SU-DHL-6 (cell line): ENCODE data around the gene SLC12A7.
A peak's percentile ranks its signal among the peaks of the same experiment; 100 is the strongest.

Experiments
- H2AFZ ChIP-seq: fragments of 200-600 bp; sonication (generic); 2 replicates; pipeline ENCODE4 v1.6.1; 2014; ENCODE audit warnings: low read depth, mild to moderate bottlenecking, moderate library complexity, mixed read lengths, antibody characterized with exemption, low read length; ENCODE audit not compliant: severe bottlenecking
- H3F3A ChIP-seq: fragments of 200-600 bp; shearing (Covaris generic); 2 replicates; pipeline ENCODE4 v1.6.0; 2016; ENCODE audit warnings: antibody characterized with exemption, mild to moderate bottlenecking; ENCODE audit not compliant: insufficient read depth
- H3K27ac ChIP-seq: fragments of 200-600 bp; sonication (generic); 2 replicates; pipeline ENCODE4 v1.5.1; 2016; ENCODE audit warnings: low read depth, mild to moderate bottlenecking, low read length, moderate library complexity, mixed read lengths
- H3K27me3 ChIP-seq: fragments of 200-600 bp; sonication (generic), shearing (Covaris generic); 2 replicates; pipeline ENCODE4 v1.6.0; 2014; ENCODE audit warnings: mild to moderate bottlenecking, low read length
- H3K36me3 ChIP-seq: fragments of 200-600 bp; sonication (generic); 2 replicates; pipeline ENCODE4 v1.6.1; 2014; ENCODE audit warnings: mild to moderate bottlenecking, low read length, mixed read lengths
- H3K4me2 ChIP-seq: fragments of 300-600, 200-600 bp; shearing (Covaris generic), sonication (generic); 2 replicates; pipeline ENCODE4 v1.6.0; 2014; ENCODE audit warnings: low read length, low read depth, mild to moderate bottlenecking; ENCODE audit not compliant: poor library complexity, severe bottlenecking
- H3K4me3 ChIP-seq: fragments of 200-600 bp; sonication (generic); 2 replicates; pipeline ENCODE4 v1.5.1; 2014; ENCODE audit warnings: antibody characterized with exemption, low read length, mild to moderate bottlenecking, mixed read lengths; ENCODE audit not compliant: insufficient read depth, poor library complexity, severe bottlenecking
- H3K79me2 ChIP-seq: fragments of 200-600 bp; sonication (generic); 2 replicates; pipeline ENCODE4 v1.6.1; 2014; ENCODE audit warnings: mild to moderate bottlenecking, low read length, moderate library complexity; ENCODE audit not compliant: insufficient read depth
- H3K9ac ChIP-seq: fragments of 200-600 bp; sonication (generic); 2 replicates; pipeline ENCODE4 v1.7.0; 2014; ENCODE audit warnings: mild to moderate bottlenecking, low read length
- H3K9me2 ChIP-seq: fragments of 200-600 bp; sonication (generic); replicated peaks from 2 replicates; pipeline ENCODE4 v1.6.1; 2014; ENCODE audit warnings: low read length; ENCODE audit not compliant: insufficient read depth
- H3K9me3 ChIP-seq: fragments of 200-600 bp; sonication (generic); 2 replicates; pipeline ENCODE4 v1.6.1; 2014; ENCODE audit warnings: low read length, mixed read lengths; ENCODE audit not compliant: insufficient read depth
- H4K20me1 ChIP-seq: fragments of 200-600 bp; sonication (generic); 2 replicates; pipeline ENCODE4 v1.6.1; 2014; ENCODE audit warnings: low read depth, mild to moderate bottlenecking, antibody characterized with exemption, low read length, moderate library complexity, mixed read lengths
- EZH2phosphoT487 ChIP-seq: fragments of 200-600 bp; sonication (generic), shearing (Covaris generic); conservative IDR thresholded peaks from 2 replicates; pipeline ENCODE4 v1.6.1; 2018; ENCODE audit warnings: mild to moderate bottlenecking, antibody characterized with exemption, low read length, moderate library complexity, mixed read lengths
- TF ChIP-seq, protein P1 (sequence below): fragments of 200-600 bp; sonication (generic); IDR thresholded peaks from one replicate; pipeline ENCODE4 v1.5.1; 2017; ENCODE audit warnings: antibody characterized with exemption, mild to moderate bottlenecking, low read length, moderate library complexity; ENCODE audit not compliant: insufficient read depth, poor library complexity, severe bottlenecking

The SLC12A7 gene

DNA sequence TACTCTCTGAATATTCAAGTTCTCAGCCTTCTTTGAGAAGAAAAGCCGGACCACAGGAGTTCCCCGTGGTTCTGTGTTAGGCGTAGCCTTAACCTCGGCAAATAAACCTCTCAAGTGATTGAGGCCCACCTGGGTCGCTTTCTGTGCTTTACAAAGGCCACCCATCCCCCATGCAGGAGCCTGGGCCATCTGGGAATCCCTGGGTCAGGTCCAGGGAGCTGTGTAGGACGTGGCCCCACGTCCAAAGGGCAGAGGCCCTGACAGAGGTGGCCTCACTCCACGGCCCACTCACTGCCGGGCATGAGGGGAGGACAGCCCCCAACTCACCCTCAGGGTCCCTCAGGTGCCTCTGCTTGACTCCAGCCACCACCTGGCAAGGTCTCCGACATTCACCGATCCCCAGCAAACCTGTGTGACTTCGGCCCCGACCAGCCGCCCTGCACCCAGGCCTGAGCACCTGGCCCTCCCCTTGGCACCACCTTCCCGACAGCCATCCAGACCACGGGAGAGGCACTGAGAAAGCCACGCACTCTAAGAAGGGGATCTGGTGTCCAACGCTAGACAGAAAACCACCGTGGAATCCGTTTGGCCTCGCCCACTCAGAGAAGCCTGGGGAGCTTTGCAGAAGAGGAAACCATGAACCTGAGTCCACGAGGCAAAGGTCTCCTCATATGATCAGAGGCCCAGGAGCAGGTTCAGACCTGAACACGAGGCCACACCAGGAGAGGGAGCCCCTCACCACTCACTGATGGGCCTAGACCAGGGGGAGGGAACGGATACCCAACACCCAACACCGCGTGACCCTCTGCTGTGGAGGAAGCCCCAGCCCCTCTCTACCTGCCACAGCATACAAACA lies 4.5 kb downstream of the SLC12A7 start:
- Histone ChIP-seq H3F3A (no peaks in the 10 kb centered on the region), H3K4me2 (no peak overlapping the region), H3K9me3 (no peaks in the 10 kb centered on the region), H3K36me3 (no peaks in the 10 kb centered on the region), H3K4me3 (no peak overlapping the region), H3K27ac (no peak overlapping the region), H3K79me2 (no peaks in the 10 kb centered on the region), H4K20me1 (no peaks in the 10 kb centered on the region), H3K9ac (no peak overlapping the region), H3K27me3 (no peaks in the 10 kb centered on the region), H2AFZ (no peak overlapping the region), H3K9me2 (no peaks in the 10 kb centered on the region)
- TF ChIP-seq EZH2phosphoT487: 0 out of 2 replicates have a peak, but pooled peaks have one; percentile 77
- TF ChIP-seq, protein P1, sequence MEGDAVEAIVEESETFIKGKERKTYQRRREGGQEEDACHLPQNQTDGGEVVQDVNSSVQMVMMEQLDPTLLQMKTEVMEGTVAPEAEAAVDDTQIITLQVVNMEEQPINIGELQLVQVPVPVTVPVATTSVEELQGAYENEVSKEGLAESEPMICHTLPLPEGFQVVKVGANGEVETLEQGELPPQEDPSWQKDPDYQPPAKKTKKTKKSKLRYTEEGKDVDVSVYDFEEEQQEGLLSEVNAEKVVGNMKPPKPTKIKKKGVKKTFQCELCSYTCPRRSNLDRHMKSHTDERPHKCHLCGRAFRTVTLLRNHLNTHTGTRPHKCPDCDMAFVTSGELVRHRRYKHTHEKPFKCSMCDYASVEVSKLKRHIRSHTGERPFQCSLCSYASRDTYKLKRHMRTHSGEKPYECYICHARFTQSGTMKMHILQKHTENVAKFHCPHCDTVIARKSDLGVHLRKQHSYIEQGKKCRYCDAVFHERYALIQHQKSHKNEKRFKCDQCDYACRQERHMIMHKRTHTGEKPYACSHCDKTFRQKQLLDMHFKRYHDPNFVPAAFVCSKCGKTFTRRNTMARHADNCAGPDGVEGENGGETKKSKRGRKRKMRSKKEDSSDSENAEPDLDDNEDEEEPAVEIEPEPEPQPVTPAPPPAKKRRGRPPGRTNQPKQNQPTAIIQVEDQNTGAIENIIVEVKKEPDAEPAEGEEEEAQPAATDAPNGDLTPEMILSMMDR: no peak

DNA sequence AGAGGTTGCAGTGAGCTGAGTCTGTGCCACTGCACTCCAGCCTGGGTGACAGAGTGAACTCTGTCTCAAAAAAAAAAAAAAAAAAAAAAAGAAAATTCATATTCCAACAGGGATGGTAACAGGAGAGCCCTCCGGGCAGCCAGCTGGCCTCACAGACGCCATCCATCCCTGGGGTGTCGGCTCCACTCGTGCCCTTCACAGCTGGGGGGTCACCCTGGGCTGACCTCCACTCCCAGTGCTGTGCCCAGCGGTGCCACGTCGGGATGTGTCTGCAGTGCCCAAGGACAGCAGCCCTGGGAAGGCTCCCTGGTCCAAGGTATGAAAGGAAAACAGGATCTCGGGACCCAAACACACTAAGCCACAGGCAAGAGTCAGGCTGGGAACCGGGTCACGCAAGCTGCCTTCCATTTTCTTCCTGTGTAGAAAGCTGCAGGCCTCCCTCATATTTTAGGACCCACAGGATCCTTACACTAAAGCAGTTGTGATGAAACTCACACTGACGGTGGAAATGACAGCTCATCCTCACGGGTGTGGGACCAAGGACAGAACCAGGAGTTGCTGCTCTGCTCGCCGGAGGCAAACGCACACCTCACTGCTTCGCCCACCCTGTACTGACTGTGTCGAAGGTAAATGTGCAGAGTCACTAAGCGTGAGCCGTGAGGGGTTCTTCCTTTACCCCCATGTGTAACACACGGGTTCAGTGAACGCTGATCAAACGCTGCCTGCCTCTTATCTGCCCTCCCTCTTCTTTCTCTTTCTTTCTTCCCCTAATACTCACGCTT lies 5.3 kb downstream of the SLC12A7 start:
- H3K27me3 ChIP-seq: no peaks in the 10 kb centered on the region
- no peak for TF ChIP-seq EZH2phosphoT487
- TF ChIP-seq, protein P1: no peak
- no peaks in the 10 kb centered on the region for H3K36me3 ChIP-seq
- no peaks in the 10 kb centered on the region for H4K20me1 ChIP-seq
- no peak overlapping the region for H3K27ac ChIP-seq
- H3K4me2 ChIP-seq: no peak overlapping the region
- no peaks in the 10 kb centered on the region for H3K9me3 ChIP-seq
- no peak overlapping the region for H2AFZ ChIP-seq
- H3K9ac ChIP-seq: no peak overlapping the region
- no peak overlapping the region for H3K4me3 ChIP-seq
- no peaks in the 10 kb centered on the region for H3K79me2 ChIP-seq
- H3K9me2 ChIP-seq: no peaks in the 10 kb centered on the region
- no peaks in the 10 kb centered on the region for H3F3A ChIP-seq

DNA sequence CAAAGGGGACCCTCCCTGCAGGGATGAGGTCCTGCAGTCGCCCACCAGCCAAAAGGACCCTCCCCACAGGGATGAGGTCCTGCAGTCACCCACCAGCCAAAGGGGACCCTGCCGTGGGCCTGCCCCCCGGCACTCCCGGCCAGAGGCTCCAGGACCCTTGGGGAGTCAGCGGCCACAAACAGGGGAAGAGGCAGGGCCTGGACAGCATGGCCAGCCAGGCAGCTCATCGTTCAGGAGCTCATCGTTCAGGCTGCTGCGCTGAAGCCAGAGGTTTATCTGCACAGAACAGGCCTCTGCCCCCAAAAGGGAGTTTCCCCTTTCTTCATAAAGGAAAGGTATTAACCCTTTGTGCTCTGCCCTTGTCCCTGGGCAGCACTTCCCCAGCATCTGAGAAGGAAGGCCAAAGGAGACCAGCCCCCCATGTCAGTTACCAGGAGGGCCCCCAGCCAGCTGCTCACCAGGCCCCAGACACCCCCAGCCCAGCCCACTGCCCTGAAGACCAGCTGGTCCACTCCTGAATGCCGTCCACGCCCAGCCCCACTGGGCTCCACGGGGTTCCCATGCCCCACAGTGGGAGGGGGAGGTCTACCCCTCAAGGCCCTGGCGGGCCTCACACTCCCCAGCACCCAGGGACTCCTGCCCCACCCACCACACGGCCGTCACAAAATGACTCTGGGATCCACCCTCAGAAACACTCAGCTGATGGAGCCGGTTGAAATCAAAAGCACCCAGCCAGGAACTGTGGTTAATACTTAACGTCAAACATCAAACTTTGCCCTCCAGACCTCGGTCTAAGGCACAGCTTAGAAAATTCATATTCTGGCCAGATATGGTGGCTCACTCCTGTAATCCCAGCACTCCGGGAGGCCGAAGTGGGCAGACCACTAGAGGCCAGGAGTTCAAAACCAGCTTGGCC lies 6.3 kb downstream of the SLC12A7 start:
- Histone ChIP-seq H3K4me2 (no peak overlapping the region), H3K36me3 (no peaks in the 10 kb centered on the region), H4K20me1 (no peaks in the 10 kb centered on the region), H3K79me2 (no peaks in the 10 kb centered on the region), H3K27ac (no peak overlapping the region), H3K9me3 (no peaks in the 10 kb centered on the region), H3K9me2 (no peaks in the 10 kb centered on the region), H2AFZ (no peak overlapping the region), H3F3A (no peaks in the 10 kb centered on the region), H3K9ac (no peak overlapping the region), H3K27me3 (no peaks in the 10 kb centered on the region), H3K4me3 (no peak overlapping the region)
- no peak for TF ChIP-seq EZH2phosphoT487
- TF ChIP-seq, protein P1: no peak
